Parathyroid adenoma (tissue), 2 donors: ENCODE measurements around the gene CTNND2.
"Not testable (repeated sequence)": the region's sequence is repeated elsewhere in the genome, so short reads cannot be mapped to it uniquely, and the experiment has no call there.

Experiments
- H2AFZ ChIP-seq: fragments of 300-600 bp; sonication (generic); one replicate; pipeline ENCODE4 v1.7.0; 2017; ENCODE audit warnings: antibody characterized with exemption, mild to moderate bottlenecking
- H3K27ac ChIP-seq: fragments of 300-600 bp; sonication (generic); one replicate; pipeline ENCODE4 v1.7.0; 2017
- H3K27me3 ChIP-seq: fragments of 300-600 bp; sonication (generic); one replicate; pipeline ENCODE4 v1.7.0; 2017; ENCODE audit warnings: low read length; ENCODE audit not compliant: control insufficient read depth, insufficient read depth
- H3K36me3 ChIP-seq: fragments of 300-600 bp; sonication (generic); one replicate; pipeline ENCODE4 v1.7.0; 2017; ENCODE audit warnings: low read length; ENCODE audit not compliant: control insufficient read depth, insufficient read depth
- H3K4me1 ChIP-seq: fragments of 300-600 bp; sonication (generic); one replicate; pipeline ENCODE4 v1.7.0; 2017; ENCODE audit warnings: control low read depth
- H3K4me2 ChIP-seq: fragments of 300-600 bp; sonication (generic); one replicate; pipeline ENCODE4 v1.7.0; 2017; ENCODE audit warnings: low read length
- H3K4me3 ChIP-seq: fragments of 300-600 bp; sonication (generic); one replicate; pipeline ENCODE4 v1.7.0; 2017; ENCODE audit warnings: low read depth, low read length
- H3K79me2 ChIP-seq: fragments of 300-600 bp; sonication (generic); one replicate; pipeline ENCODE4 v1.7.0; 2017; ENCODE audit warnings: control low read depth
- H3K9ac ChIP-seq: fragments of 300-600 bp; sonication (generic); one replicate; pipeline ENCODE4 v1.7.0; 2017; ENCODE audit warnings: mild to moderate bottlenecking
- H3K9me3 ChIP-seq: fragments of 300-600 bp; sonication (generic); one replicate; pipeline ENCODE4 v1.7.0; 2017; ENCODE audit warnings: low read length; ENCODE audit not compliant: control insufficient read depth
- CTCF ChIP-seq: fragments of 300-600 bp; sonication (generic); IDR thresholded peaks from one replicate; pipeline ENCODE4 v1.7.0; 2017; ENCODE audit warnings: antibody characterized with exemption, mild to moderate bottlenecking
- donor health status: primary hyperparathyroidism.

Gene CTNND2

GRCh38 chr5:11851965-11852716, 52.1 kb downstream of the CTNND2 start:
- Histone ChIP-seq H3K9ac (no peak overlapping the region), H3K4me3 (no peak overlapping the region), H3K4me2 (no peak overlapping the region), H3K9me3 (no peaks in the 10 kb centered on the region), H3K27me3 (no peaks in the 10 kb centered on the region), H2AFZ (no peak overlapping the region), H3K36me3 (no peaks in the 10 kb centered on the region), H3K27ac (no peak overlapping the region), H3K4me1 (no peaks in the 10 kb centered on the region), H3K79me2 (no peaks in the 10 kb centered on the region)
- no peak for TF ChIP-seq CTCF

GRCh38 chr5:11851416-11851815, 52.8 kb downstream of the CTNND2 start:
- H3K4me3 ChIP-seq, result no peak overlapping the region
- TF ChIP-seq CTCF, result no peak
- H3K79me2 ChIP-seq, result no peaks in the 10 kb centered on the region
- H3K4me2 ChIP-seq, result no peak overlapping the region
- H3K27ac ChIP-seq, result no peak overlapping the region
- H3K9me3 ChIP-seq, result no peaks in the 10 kb centered on the region
- H3K4me1 ChIP-seq, result no peaks in the 10 kb centered on the region
- H3K36me3 ChIP-seq, result no peaks in the 10 kb centered on the region
- no peaks in the 10 kb centered on the region for H3K27me3 ChIP-seq
- no peak overlapping the region for H3K9ac ChIP-seq
- H2AFZ ChIP-seq, result no peak overlapping the region

- H3K4me2 ChIP-seq, H3K27me3 ChIP-seq, H2AFZ ChIP-seq, H3K36me3 ChIP-seq, H3K9ac ChIP-seq, H3K4me3 ChIP-seq, H3K4me1 ChIP-seq, H3K9me3 ChIP-seq, H3K27ac ChIP-seq, H3K79me2 ChIP-seq: not testable (repeated sequence)
These were observed 75.7 kb downstream of the CTNND2 start for GRCh38 chr5:11828566-11828965.

GRCh38 chr5:11822598-11822997, 81.6 kb downstream of the CTNND2 start:
- TF ChIP-seq CTCF, result no peak

GRCh38 chr5:11815916-11816315, 88.3 kb downstream of the CTNND2 start:
- no peaks in the 10 kb centered on the region for H3K4me1 ChIP-seq
- no peaks in the 10 kb centered on the region for H3K36me3 ChIP-seq
- H3K9me3 ChIP-seq, result no peaks in the 10 kb centered on the region
- TF ChIP-seq CTCF, result no peak
- H3K27ac ChIP-seq, result no peak overlapping the region
- H3K79me2 ChIP-seq, result no peaks in the 10 kb centered on the region
- H3K4me2 ChIP-seq, result no peak overlapping the region
- H3K9ac ChIP-seq, result no peak overlapping the region
- no peak overlapping the region for H3K4me3 ChIP-seq
- H2AFZ ChIP-seq, result no peak overlapping the region
- no peaks in the 10 kb centered on the region for H3K27me3 ChIP-seq

More at GRCh38 chr5:11822598-11822997, 81.6 kb downstream of the CTNND2 start:
- Histone ChIP-seq H3K27ac (no peak overlapping the region), H3K9me3 (no peaks in the 10 kb centered on the region), H3K79me2 (no peaks in the 10 kb centered on the region), H3K4me1 (no peaks in the 10 kb centered on the region), H3K4me2 (no peak overlapping the region), H2AFZ (no peak overlapping the region), H3K36me3 (no peaks in the 10 kb centered on the region), H3K4me3 (no peak overlapping the region), H3K27me3 (no peaks in the 10 kb centered on the region), H3K9ac (no peak overlapping the region)
